ENCODE measurements around the gene TRIM9.
"Not testable (repeated sequence)": the region's sequence is repeated elsewhere in the genome, so short reads cannot be mapped to it uniquely, and the experiment has no call there.

Gene TRIM9

GRCh38 chr14:50967790-50968189 lies 127.1 kb downstream of the TRIM9 start:
- H3K27me3 Mint-ChIP-seq: no peaks in the 10 kb centered on the region
- no peak overlapping the region for H3K4me3 Mint-ChIP-seq
- H3K9me3 Mint-ChIP-seq: no peaks in the 10 kb centered on the region
- H3K4me1 Mint-ChIP-seq (ENCODE audit: low read depth): peaks cover 20% of the 10 kb centered on the region
- peak overlapping the region; percentile 65 for H3K27ac Mint-ChIP-seq
- no peaks in the 10 kb centered on the region for H3K36me3 Mint-ChIP-seq (ENCODE audit: low read depth)
- intact Hi-C loops (cut with micrococcal nuclease): loop anchor here (10.0 kb wide), 1 partner anchor 127 kb away; the partner anchor contains the start of gene TRIM9

GRCh38 chr14:50967103-50967502 lies 127.8 kb downstream of the TRIM9 start:
- Mint-ChIP-seq H3K4me1 (ENCODE audit: low read depth) (peaks cover 20% of the 10 kb centered on the region), H3K9me3 (no peaks in the 10 kb centered on the region), H3K4me3 (no peak overlapping the region), H3K27ac (no peak overlapping the region), H3K36me3 (ENCODE audit: low read depth) (no peaks in the 10 kb centered on the region), H3K27me3 (no peaks in the 10 kb centered on the region)
- intact Hi-C loops (cut with micrococcal nuclease): loop anchor here (10.0 kb wide), 1 partner anchor 128 kb away; the partner anchor contains the start of gene TRIM9

GRCh38 chr14:50964683-50965390 lies 130.1 kb downstream of the TRIM9 start:
- H3K27ac Mint-ChIP-seq: no peak overlapping the region
- no peaks in the 10 kb centered on the region for H3K9me3 Mint-ChIP-seq
- H3K36me3 Mint-ChIP-seq (ENCODE audit: low read depth): no peaks in the 10 kb centered on the region
- intact Hi-C loops (cut with micrococcal nuclease): loop anchor here (10.0 kb wide), 1 partner anchor 130 kb away; the partner anchor contains the start of gene TRIM9
- H3K27me3 Mint-ChIP-seq: peaks cover 2% of the 10 kb centered on the region
- no peak overlapping the region for H3K4me3 Mint-ChIP-seq
- peaks cover 30% of the 10 kb centered on the region for H3K4me1 Mint-ChIP-seq (ENCODE audit: low read depth)

GRCh38 chr14:50963919-50964318 lies 131.0 kb downstream of the TRIM9 start:
- Mint-ChIP-seq H3K27me3 (peaks cover 2% of the 10 kb centered on the region), H3K27ac (no peak overlapping the region), H3K4me1 (ENCODE audit: low read depth) (peaks cover 30% of the 10 kb centered on the region), H3K36me3 (ENCODE audit: low read depth) (no peaks in the 10 kb centered on the region), H3K4me3 (no peak overlapping the region), H3K9me3 (no peaks in the 10 kb centered on the region)
- intact Hi-C loops (cut with micrococcal nuclease): loop anchor here (10.0 kb wide), 1 partner anchor 131 kb away; the partner anchor contains the start of gene TRIM9

- Mint-ChIP-seq H3K9me3 (no peaks in the 10 kb centered on the region), H3K4me1 (ENCODE audit: low read depth) (peaks cover 20% of the 10 kb centered on the region), H3K4me3 (no peak overlapping the region), H3K27ac (no peak overlapping the region), H3K27me3 (peaks cover 2% of the 10 kb centered on the region), H3K36me3 (ENCODE audit: low read depth) (no peaks in the 10 kb centered on the region)
- intact Hi-C loops (cut with micrococcal nuclease): loop anchor here (10.0 kb wide), 1 partner anchor 133 kb away; the partner anchor contains the start of gene TRIM9
Measured at GRCh38 chr14:50961605-50962221, 133.2 kb downstream of the TRIM9 start.

GRCh38 chr14:50957296-50957695 lies 137.6 kb downstream of the TRIM9 start:
- H3K4me1 Mint-ChIP-seq (ENCODE audit: low read depth): peaks cover 46% of the 10 kb centered on the region
- no peak overlapping the region for H3K27ac Mint-ChIP-seq
- intact Hi-C loops (cut with micrococcal nuclease): no loop called here
- no peaks in the 10 kb centered on the region for H3K9me3 Mint-ChIP-seq
- peaks cover 2% of the 10 kb centered on the region for H3K27me3 Mint-ChIP-seq
- H3K36me3 Mint-ChIP-seq (ENCODE audit: low read depth): no peaks in the 10 kb centered on the region
- no peak overlapping the region for H3K4me3 Mint-ChIP-seq

- H3K36me3 Mint-ChIP-seq (ENCODE audit: low read depth); H3K9me3 Mint-ChIP-seq; H3K27me3 Mint-ChIP-seq; intact Hi-C loops (cut with micrococcal nuclease); H3K4me3 Mint-ChIP-seq; H3K27ac Mint-ChIP-seq: not testable (repeated sequence)
- peaks cover 46% of the 10 kb centered on the region for H3K4me1 Mint-ChIP-seq (ENCODE audit: low read depth)
Measured at GRCh38 chr14:50956421-50956820, 138.5 kb downstream of the TRIM9 start.

- no peaks in the 10 kb centered on the region for H3K36me3 Mint-ChIP-seq (ENCODE audit: low read depth)
- peaks cover 2% of the 10 kb centered on the region for H3K27me3 Mint-ChIP-seq
- H3K4me3 Mint-ChIP-seq: no peak overlapping the region
- peak overlapping the region; percentile 79 for H3K27ac Mint-ChIP-seq
- H3K9me3 Mint-ChIP-seq: no peaks in the 10 kb centered on the region
- peaks cover 43% of the 10 kb centered on the region for H3K4me1 Mint-ChIP-seq (ENCODE audit: low read depth)
- intact Hi-C loops (cut with micrococcal nuclease): loop anchor here (2.0 kb wide), 1 partner anchor 263 kb away; no protein-coding TSS in a partner anchor
Measured at GRCh38 chr14:50955373-50956043, 139.4 kb downstream of the TRIM9 start.

GRCh38 chr14:50954811-50955372 lies 140.0 kb downstream of the TRIM9 start:
- intact Hi-C loops (cut with micrococcal nuclease): loop anchor here (2.0 kb wide), 1 partner anchor 264 kb away; no protein-coding TSS in a partner anchor
- no peaks in the 10 kb centered on the region for H3K36me3 Mint-ChIP-seq (ENCODE audit: low read depth)
- H3K4me1 Mint-ChIP-seq (ENCODE audit: low read depth): peaks cover 42% of the 10 kb centered on the region
- H3K27ac Mint-ChIP-seq: peak overlapping the region; percentile 79
- no peak overlapping the region for H3K4me3 Mint-ChIP-seq
- no peaks in the 10 kb centered on the region for H3K27me3 Mint-ChIP-seq
- no peaks in the 10 kb centered on the region for H3K9me3 Mint-ChIP-seq

- no peaks in the 10 kb centered on the region for H3K9me3 Mint-ChIP-seq
- no peaks in the 10 kb centered on the region for H3K27me3 Mint-ChIP-seq
- peaks cover 42% of the 10 kb centered on the region for H3K4me1 Mint-ChIP-seq (ENCODE audit: low read depth)
- no peaks in the 10 kb centered on the region for H3K36me3 Mint-ChIP-seq (ENCODE audit: low read depth)
- intact Hi-C loops (cut with micrococcal nuclease): no loop called here
- H3K27ac Mint-ChIP-seq: no peak overlapping the region
- H3K4me3 Mint-ChIP-seq: no peak overlapping the region
Measured at GRCh38 chr14:50953502-50953901, 141.4 kb downstream of the TRIM9 start.

GRCh38 chr14:50951032-50951431 lies 143.9 kb downstream of the TRIM9 start:
- Mint-ChIP-seq H3K4me3 (no peak overlapping the region), H3K36me3 (ENCODE audit: low read depth) (no peaks in the 10 kb centered on the region), H3K27ac (peak overlapping the region; percentile 62), H3K27me3 (no peaks in the 10 kb centered on the region), H3K9me3 (no peaks in the 10 kb centered on the region), H3K4me1 (ENCODE audit: low read depth) (peaks cover 42% of the 10 kb centered on the region)
- intact Hi-C loops (cut with micrococcal nuclease): no loop called here

GRCh38 chr14:50948205-50948604 lies 146.7 kb downstream of the TRIM9 start:
- no peak overlapping the region for H3K4me3 Mint-ChIP-seq
- H3K4me1 Mint-ChIP-seq (ENCODE audit: low read depth): peaks cover 30% of the 10 kb centered on the region
- no peak overlapping the region for H3K27ac Mint-ChIP-seq
- H3K9me3 Mint-ChIP-seq: no peaks in the 10 kb centered on the region
- intact Hi-C loops (cut with micrococcal nuclease): no loop called here
- peaks cover 11% of the 10 kb centered on the region for H3K36me3 Mint-ChIP-seq (ENCODE audit: low read depth)
- H3K27me3 Mint-ChIP-seq: no peaks in the 10 kb centered on the region

- Mint-ChIP-seq H3K4me3 (no peak overlapping the region), H3K9me3 (no peaks in the 10 kb centered on the region), H3K27me3 (no peaks in the 10 kb centered on the region), H3K27ac (no peak overlapping the region), H3K4me1 (ENCODE audit: low read depth) (peaks cover 28% of the 10 kb centered on the region), H3K36me3 (ENCODE audit: low read depth) (peaks cover 15% of the 10 kb centered on the region)
- intact Hi-C loops (cut with micrococcal nuclease): no loop called here
Measured at GRCh38 chr14:50947446-50947845, 147.5 kb downstream of the TRIM9 start.

Measured in dendritic cell treated with granulocyte-macrophage colony-stimulating factor and Interleukin-4, amounts not matched to agents 40 ng/mL and 50 ng/mL, for 4 days (primary cell).